Astrocyte (in vitro differentiated cells and primary cell): ENCODE results near the gene PLXNB2. TPM values are rescaled to one million over a fixed set of nuclear protein-coding genes. Genes with fewer than 3 reads are reported as not detected.
"Not testable (repeated sequence)": the region's sequence is repeated elsewhere in the genome, so short reads cannot be mapped to it uniquely, and the experiment has no call there.

Experiments
- DNase-seq: peaks from one replicate; pipeline ENCODE4 v3.0.0-alpha.2; 2010; ENCODE audit warnings: low read depth
- FAIRE-seq: peaks from 2 replicates; lab custom pipeline; 2011; peaks lifted over from hg19 to GRCh38; lab: Jason Lieb, UNC
- H2AFZ ChIP-seq: 2 replicates; pipeline ENCODE4 v1.6.0; 2012; ENCODE audit warnings: low read depth, low read length, inconsistent platforms
- H3K27ac ChIP-seq: 2 replicates; pipeline ENCODE4 v1.5.1; 2011; ENCODE audit warnings: low read depth, low read length, inconsistent platforms
- H3K27me3 ChIP-seq: 2 replicates; pipeline ENCODE4 v1.6.0; 2011; ENCODE audit warnings: low read length, inconsistent platforms; ENCODE audit not compliant: insufficient read depth
- H3K36me3 ChIP-seq: 2 replicates; pipeline ENCODE4 v1.5.1; 2011; ENCODE audit warnings: low read length, inconsistent platforms; ENCODE audit not compliant: insufficient read depth
- H3K4me1 ChIP-seq: 2 replicates; pipeline ENCODE4 v1.5.1; 2011; ENCODE audit warnings: low read length, inconsistent platforms; ENCODE audit not compliant: insufficient read depth
- H3K4me2 ChIP-seq: 2 replicates; pipeline ENCODE4 v1.6.0; 2012; ENCODE audit warnings: low read length, inconsistent platforms
- H3K4me3 ChIP-seq: 2 replicates; pipeline ENCODE4 v1.5.1; 2011; ENCODE audit warnings: low read depth, mild to moderate bottlenecking, low read length, inconsistent platforms; ENCODE audit not compliant: insufficient read depth
- H3K79me2 ChIP-seq: 2 replicates; pipeline ENCODE4 v1.6.0; 2012; ENCODE audit warnings: mild to moderate bottlenecking, low read length, inconsistent platforms; ENCODE audit not compliant: insufficient read depth
- H3K9ac ChIP-seq: 2 replicates; pipeline ENCODE4 v1.6.0; 2012; ENCODE audit warnings: mild to moderate bottlenecking, low read length, inconsistent platforms
- H3K9me3 ChIP-seq: 2 replicates; pipeline ENCODE4 v1.5.1; 2012; ENCODE audit warnings: low read depth, mild to moderate bottlenecking, low read length, inconsistent platforms; ENCODE audit not compliant: insufficient read depth
- H4K20me1 ChIP-seq: 2 replicates; pipeline ENCODE4 v1.6.0; 2012; ENCODE audit warnings: low read length, inconsistent platforms; ENCODE audit not compliant: insufficient read depth
- H3K27ac Mint-ChIP-seq: one replicate; pipeline ENCODE4 v1.8.0; 2021; ENCODE audit warnings: mild to moderate bottlenecking, mixed read lengths; ENCODE audit not compliant: unreplicated experiment
- H3K27me3 Mint-ChIP-seq: one replicate; pipeline ENCODE4 v1.8.0; 2021; ENCODE audit warnings: low read depth, mixed read lengths; ENCODE audit not compliant: unreplicated experiment
- H3K36me3 Mint-ChIP-seq: one replicate; pipeline ENCODE4 v1.8.0; 2021; ENCODE audit warnings: low read depth, mixed read lengths; ENCODE audit not compliant: unreplicated experiment
- H3K4me1 Mint-ChIP-seq: one replicate; pipeline ENCODE4 v1.8.0; 2021; ENCODE audit warnings: low read depth, mixed read lengths; ENCODE audit not compliant: unreplicated experiment
- H3K4me3 Mint-ChIP-seq: one replicate; pipeline ENCODE4 v1.8.0; 2021; ENCODE audit warnings: mild to moderate bottlenecking, moderate library complexity, mixed read lengths; ENCODE audit not compliant: unreplicated experiment
- H3K9me3 Mint-ChIP-seq: one replicate; pipeline ENCODE4 v1.8.0; 2021; ENCODE audit warnings: mild to moderate bottlenecking, mixed read lengths; ENCODE audit not compliant: unreplicated experiment
- CTCF ChIP-seq: IDR thresholded peaks from 2 replicates; pipeline ENCODE4 v1.5.1; 2011; ENCODE audit warnings: low read depth, mild to moderate bottlenecking, inconsistent platforms, low read length, moderate library complexity; ENCODE audit not compliant: insufficient read depth
- EZH2 ChIP-seq: IDR thresholded peaks from 2 replicates; pipeline ENCODE4 v1.6.1; 2012; ENCODE audit warnings: mild to moderate bottlenecking, low read length, inconsistent platforms; ENCODE audit not compliant: insufficient read depth
- total RNA-seq: library from RNA; stranded (reverse); gene quantifications from 2 replicates; pipeline ENCODE4 v1.2.1, GENCODE V29; 2021

Gene PLXNB2
- total RNA-seq, 1 donor from 2014 or later, result 327 TPM

- no peak overlapping the region for H3K4me3 Mint-ChIP-seq
- no peaks in the 10 kb centered on the region for H3K9me3 Mint-ChIP-seq
- Histone ChIP-seq H3K27ac (no peak overlapping the region), H3K79me2 (no peaks in the 10 kb centered on the region), H2AFZ (no peak overlapping the region), H4K20me1 (peaks cover 37% of the 10 kb centered on the region), H3K36me3 (peaks cover 3% of the 10 kb centered on the region), H3K9me3 (no peaks in the 10 kb centered on the region), H3K4me1 (peaks cover 9% of the 10 kb centered on the region), H3K27me3 (no peaks in the 10 kb centered on the region), H3K4me2 (no peak overlapping the region), H3K9ac (no peak overlapping the region), H3K4me3 (no peak overlapping the region)
- H3K27me3 Mint-ChIP-seq, result no peaks in the 10 kb centered on the region
- TF ChIP-seq EZH2, result no peak
- peaks cover 2% of the 10 kb centered on the region for H3K36me3 Mint-ChIP-seq
- FAIRE-seq, result no peak
- no peak for DNase-seq
- no peak overlapping the region for H3K27ac Mint-ChIP-seq
- H3K4me1 Mint-ChIP-seq, result peaks cover 8% of the 10 kb centered on the region
Observed at GRCh38 chr22:50274771-50275170, 32.7 kb downstream of the PLXNB2 start.

- H3K9me3 Mint-ChIP-seq, result no peaks in the 10 kb centered on the region
- Histone ChIP-seq H3K4me2 (no peak overlapping the region), H3K4me1 (peaks cover 13% of the 10 kb centered on the region), H3K36me3 (peaks cover 3% of the 10 kb centered on the region), H3K79me2 (no peaks in the 10 kb centered on the region), H3K9me3 (no peaks in the 10 kb centered on the region), H2AFZ (no peak overlapping the region), H3K27me3 (no peaks in the 10 kb centered on the region), H3K4me3 (no peak overlapping the region), H4K20me1 (peaks cover 40% of the 10 kb centered on the region), H3K9ac (no peak overlapping the region), H3K27ac (no peak overlapping the region)
- FAIRE-seq (no peak), DNase-seq (no peak)
- peaks cover 8% of the 10 kb centered on the region for H3K4me1 Mint-ChIP-seq
- H3K4me3 Mint-ChIP-seq, result no peak overlapping the region
- peak overlapping the region; percentile 18 for H3K27ac Mint-ChIP-seq
- H3K27me3 Mint-ChIP-seq, result no peaks in the 10 kb centered on the region
- H3K36me3 Mint-ChIP-seq, result peaks cover 2% of the 10 kb centered on the region
- TF ChIP-seq EZH2 (no peak), CTCF (no peak)
Observed at GRCh38 chr22:50274311-50274710, 33.1 kb downstream of the PLXNB2 start.

- H3K36me3 ChIP-seq, H3K79me2 ChIP-seq, H3K27me3 Mint-ChIP-seq, H3K9me3 Mint-ChIP-seq, H3K27me3 ChIP-seq, H3K4me1 Mint-ChIP-seq, H3K4me3 ChIP-seq, H2AFZ ChIP-seq, H3K27ac Mint-ChIP-seq, H3K4me2 ChIP-seq, H3K9me3 ChIP-seq, FAIRE-seq, H3K9ac ChIP-seq, H3K27ac ChIP-seq, DNase-seq, H3K36me3 Mint-ChIP-seq: not testable (repeated sequence)
- Histone ChIP-seq H4K20me1 (peaks cover 41% of the 10 kb centered on the region), H3K4me1 (peaks cover 17% of the 10 kb centered on the region)
- peak overlapping the region; percentile 66 for H3K4me3 Mint-ChIP-seq
Observed at GRCh38 chr22:50273781-50274180, 33.7 kb downstream of the PLXNB2 start.

- not testable (repeated sequence) for H3K27ac Mint-ChIP-seq, H3K27me3 ChIP-seq, H3K27ac ChIP-seq, FAIRE-seq, H3K79me2 ChIP-seq, H3K27me3 Mint-ChIP-seq, H3K36me3 ChIP-seq, H3K4me2 ChIP-seq, H3K9me3 ChIP-seq, DNase-seq, H3K9me3 Mint-ChIP-seq, H2AFZ ChIP-seq, H3K36me3 Mint-ChIP-seq, H3K4me1 Mint-ChIP-seq, H3K4me3 ChIP-seq, H3K9ac ChIP-seq, H3K4me3 Mint-ChIP-seq
- H4K20me1 ChIP-seq, result peaks cover 44% of the 10 kb centered on the region
- peaks cover 17% of the 10 kb centered on the region for H3K4me1 ChIP-seq
Observed at GRCh38 chr22:50273352-50273751, 34.1 kb downstream of the PLXNB2 start.
